ENCODE measurements around the gene PFKFB1.

GRCh38 chrX:54921427-54922021 is 72.5 kb downstream of the PFKFB1 start:
- no peak for TF ChIP-seq PRPF4 (IDR thresholded peaks at IDR 0.05; ENCODE audit: insufficient read depth, low read depth, low read length, poor library complexity, severe bottlenecking)
- no peak for TF ChIP-seq ZNF444 (CRISPR knock-in tag; IDR thresholded peaks at IDR 0.05)

Measured in K562 (cell line).